Mammary epithelial cell (primary cell): ENCODE measurements around the gene PEX5L.

Source experiments
- CTCF ChIP-seq, 2 donors: IDR thresholded peaks in 1 of 2; conservative IDR thresholded peaks in 1 of 2; 2 replicates each; pipeline ENCODE4 v1.5.1; 2011 to 2012; ENCODE audit warnings: inconsistent platforms in 2 of 2, low read length in 2 of 2, mild to moderate bottlenecking in 2 of 2, control low read depth in 1 of 2, low read depth in 1 of 2; ENCODE audit not compliant: insufficient read depth in 1 of 2; ENCODE audit errors: extremely low read depth in 1 of 2
- EZH2 ChIP-seq: IDR thresholded peaks from 2 replicates; pipeline ENCODE4 v1.6.1; 2012; ENCODE audit warnings: low read length, inconsistent platforms, borderline replicate concordance

- TF ChIP-seq CTCF (conservative IDR thresholded peaks at IDR 0.05 in 1 of 2, IDR thresholded peaks at IDR 0.05 in 1 of 2; ENCODE audit: extremely low read depth in 1 of 2, insufficient read depth in 1 of 2, low read depth in 1 of 2, low read length in 2 of 2) = no peak
- TF ChIP-seq EZH2 = no peak
These were observed 94.1 kb downstream of the PEX5L start for GRCh38 chr3:179942553-179943075.
